GM19328 (cell line): ENCODE measurements around the gene SMIM29.

Source experiments
- ATAC-seq: cut with Tn5 transposase; IDR thresholded peaks from one replicate; pipeline ENCODE4 v1.9.1; 2021; ENCODE audit warnings: mild to moderate bottlenecking, moderate library complexity; ENCODE audit not compliant: unreplicated experiment

The SMIM29 gene

GRCh38 chr6:34227761-34228421 lies 20.9 kb downstream of the SMIM29 start:
- no peak for ATAC-seq

GRCh38 chr6:34226731-34227586 lies 21.8 kb downstream of the SMIM29 start:
- ATAC-seq: no peak

- no peak for ATAC-seq
Measured at GRCh38 chr6:34226066-34226465, 22.7 kb downstream of the SMIM29 start.

- no peak for ATAC-seq
Measured at GRCh38 chr6:34225551-34225950, 23.3 kb downstream of the SMIM29 start.

DNA sequence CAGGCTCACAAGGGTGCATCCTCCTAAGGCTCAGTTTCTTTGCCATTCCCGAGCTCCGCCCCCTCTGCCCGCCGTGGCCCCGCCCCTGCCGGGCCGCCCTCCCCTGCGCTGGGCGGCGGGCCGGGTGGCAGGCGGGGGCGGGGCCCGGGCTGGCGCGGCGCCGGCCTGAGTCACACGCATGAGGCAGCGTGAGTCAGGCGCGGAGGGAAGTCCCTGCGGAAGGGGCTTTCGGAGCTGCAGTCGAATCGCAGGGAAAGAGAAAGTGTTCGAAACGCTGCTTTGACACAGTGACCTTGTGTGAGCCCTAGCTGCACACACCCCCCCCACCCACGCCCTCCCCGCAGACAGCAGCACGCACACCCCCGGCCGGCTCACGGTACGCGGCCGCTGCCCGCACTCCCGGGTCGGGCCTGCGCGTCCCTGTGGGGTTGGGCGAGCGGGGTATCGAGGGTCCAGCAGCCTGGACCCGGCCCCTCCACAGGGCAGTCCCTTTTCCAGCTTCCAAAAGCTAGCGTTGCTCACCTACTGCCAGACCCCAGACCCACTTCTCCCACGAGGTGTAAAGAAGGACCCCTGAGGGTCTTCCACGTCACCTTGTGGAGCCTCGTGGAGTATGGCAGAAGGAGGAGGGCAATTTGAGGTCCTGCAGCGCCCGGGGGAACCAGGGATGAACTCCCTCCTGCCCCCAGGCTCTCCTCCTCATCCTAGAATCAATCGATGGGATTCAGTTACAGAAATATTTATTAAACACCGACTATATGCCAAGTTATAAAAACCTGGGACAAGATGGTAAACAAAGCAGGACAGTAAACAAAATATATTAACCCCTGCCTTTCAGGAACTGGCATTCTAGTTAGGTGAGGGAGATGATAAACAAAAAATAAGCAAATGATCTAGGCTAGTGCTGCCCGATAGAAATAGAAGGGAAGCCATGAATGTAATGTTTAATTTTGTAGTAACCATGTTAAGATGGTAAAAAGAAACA lies 24.6 kb downstream of the SMIM29 start:
- peak; percentile 88 for ATAC-seq

- peak; percentile 13 for ATAC-seq
Measured at GRCh38 chr6:34223381-34223955, 25.3 kb downstream of the SMIM29 start.

DNA sequence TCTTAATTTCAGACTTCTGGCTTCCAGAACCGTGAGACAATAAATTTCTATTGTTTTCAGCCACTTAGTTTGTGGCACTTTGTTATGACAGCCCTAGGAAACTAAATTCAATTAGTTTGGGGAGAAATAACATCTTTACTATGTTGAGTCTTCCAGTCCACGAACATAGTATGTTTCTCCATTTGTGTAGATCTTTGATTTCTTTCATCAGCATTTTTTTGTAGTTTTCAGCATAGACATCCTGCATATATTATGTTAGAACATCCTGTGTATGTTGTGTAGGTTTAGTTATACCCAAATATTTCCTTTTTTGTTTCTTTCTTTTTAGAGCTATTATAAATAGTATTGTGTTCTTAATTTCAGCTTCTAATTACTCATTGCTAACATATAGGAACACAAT lies 30.1 kb downstream of the SMIM29 start:
- no peak for ATAC-seq

- ATAC-seq: no peak
Measured at GRCh38 chr6:34213772-34214171, 35.0 kb downstream of the SMIM29 start.

GRCh38 chr6:34207695-34208443 lies 40.9 kb downstream of the SMIM29 start:
- ATAC-seq: no peak

DNA sequence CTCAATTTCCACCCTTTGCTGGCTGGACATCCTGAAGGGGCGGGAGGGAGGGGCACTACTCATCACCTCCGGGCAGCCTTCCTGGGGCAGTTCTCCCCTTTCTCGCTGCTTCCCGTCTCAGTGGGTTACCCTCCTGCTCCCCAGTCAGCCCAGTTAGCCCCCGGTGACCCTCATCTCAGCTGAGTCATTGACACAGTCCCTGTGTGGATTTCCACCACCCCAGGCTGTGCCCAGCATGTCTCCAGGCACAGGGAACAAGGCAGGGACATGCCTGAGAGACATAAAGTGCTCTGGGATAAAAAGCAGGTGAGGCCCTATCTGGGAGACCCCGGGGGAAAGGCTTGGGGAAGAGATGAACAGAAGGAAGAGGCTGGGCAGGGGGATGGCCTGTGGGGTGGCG lies 42.1 kb downstream of the SMIM29 start:
- ATAC-seq: no peak

GRCh38 chr6:34205916-34206315 lies 42.9 kb downstream of the SMIM29 start:
- ATAC-seq: no peak

DNA sequence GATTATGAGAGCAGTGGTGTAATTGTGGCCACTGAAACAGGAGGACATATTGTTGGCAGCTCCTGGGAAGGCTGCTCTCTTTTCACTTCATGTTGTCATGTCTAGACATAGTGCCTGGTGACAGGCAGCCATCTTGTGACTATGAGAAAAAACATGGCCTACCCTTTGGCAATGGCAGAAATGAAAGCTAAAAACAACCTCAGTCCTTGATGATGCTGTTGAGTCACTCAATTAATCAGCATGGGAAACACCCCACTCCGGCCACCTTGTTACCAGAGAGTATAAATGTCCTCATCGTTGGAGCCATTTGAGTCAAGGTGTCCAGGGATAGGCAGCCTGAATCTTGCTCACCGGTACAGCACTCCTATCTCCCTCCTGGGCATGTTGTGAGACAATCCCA lies 43.3 kb downstream of the SMIM29 start:
- ATAC-seq: no peak

DNA sequence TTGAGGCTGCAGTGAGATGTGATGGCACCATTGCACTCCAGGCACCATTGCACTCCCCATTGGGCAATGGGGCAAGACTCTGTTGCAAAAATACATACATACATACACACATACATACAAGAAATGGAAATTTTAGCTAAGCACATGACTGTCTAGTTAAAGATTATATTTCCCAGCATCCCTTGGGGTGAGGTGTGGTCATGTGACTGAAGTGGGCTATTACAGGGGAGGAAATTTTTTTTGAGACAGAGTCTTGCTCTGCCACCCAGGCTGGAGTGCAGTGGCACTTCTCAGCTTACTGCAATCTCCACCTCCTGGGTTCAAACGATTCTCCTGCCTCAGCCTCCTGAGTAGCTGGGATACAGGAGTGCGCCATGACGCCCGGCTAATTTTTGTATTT lies 44.1 kb downstream of the SMIM29 start:
- ATAC-seq: no peak

GRCh38 chr6:34202329-34203201 lies 46.2 kb downstream of the SMIM29 start:
- no peak for ATAC-seq

DNA sequence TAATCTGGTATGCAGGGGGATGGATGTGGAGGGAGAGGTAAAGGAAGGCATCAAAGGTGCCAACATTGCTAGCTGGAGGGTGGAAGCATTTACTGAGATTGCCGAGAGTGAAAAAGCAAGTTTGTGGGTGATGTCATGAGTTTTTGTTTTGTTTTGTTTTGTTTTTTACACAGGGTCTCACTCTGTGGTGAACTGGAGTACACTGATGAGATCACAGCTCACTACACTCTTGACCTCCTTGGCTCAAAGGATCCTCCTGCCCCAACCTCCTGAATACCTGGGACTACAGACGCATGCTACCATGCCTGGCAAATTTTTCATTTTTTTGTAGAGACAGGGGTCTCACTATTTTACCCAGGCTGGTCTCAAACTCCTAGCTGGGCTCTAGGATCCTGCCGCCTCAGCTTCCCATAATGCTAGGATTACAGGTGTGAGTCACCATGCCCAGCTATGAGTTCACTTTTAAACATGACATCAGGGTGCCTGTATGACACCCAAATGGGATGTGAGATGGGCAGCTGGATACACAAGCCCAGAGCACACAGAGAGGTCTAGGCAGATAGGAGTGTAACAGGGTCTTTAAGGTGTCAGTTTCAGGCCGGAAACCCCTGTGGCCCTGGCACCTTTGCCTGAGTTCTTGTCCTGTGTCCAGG lies 47.2 kb downstream of the SMIM29 start:
- no peak for ATAC-seq

DNA sequence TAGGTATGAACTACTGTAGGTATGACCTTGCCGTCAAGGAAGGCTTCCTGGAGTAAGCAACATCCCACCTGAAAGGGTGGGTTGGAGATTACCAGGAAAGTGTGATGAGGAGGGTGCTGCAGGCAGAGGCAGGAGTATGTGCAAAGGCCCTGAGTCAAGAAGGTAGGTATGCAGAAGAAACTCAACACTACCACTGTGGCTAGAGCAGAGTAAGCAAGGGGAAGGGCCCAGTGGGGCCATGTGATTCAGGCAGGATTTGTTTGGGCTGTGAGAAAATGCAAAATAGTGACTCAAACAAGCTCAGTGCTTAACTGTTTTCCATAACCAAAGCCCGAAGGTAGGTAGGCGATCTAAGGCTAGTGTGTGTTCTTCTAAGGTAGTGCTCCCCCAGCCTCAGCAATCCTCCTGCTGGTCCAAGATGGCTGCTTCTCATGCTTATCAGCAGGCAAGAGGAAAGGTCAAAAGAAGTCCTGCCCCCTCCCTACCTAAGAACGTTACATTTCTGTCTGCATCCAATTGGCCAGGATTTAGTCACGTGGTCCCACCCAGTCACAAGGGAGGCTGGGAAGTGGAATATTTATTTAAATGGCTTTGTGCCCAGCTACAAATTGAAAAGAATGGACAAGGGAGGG lies 48.4 kb downstream of the SMIM29 start:
- no peak for ATAC-seq

DNA sequence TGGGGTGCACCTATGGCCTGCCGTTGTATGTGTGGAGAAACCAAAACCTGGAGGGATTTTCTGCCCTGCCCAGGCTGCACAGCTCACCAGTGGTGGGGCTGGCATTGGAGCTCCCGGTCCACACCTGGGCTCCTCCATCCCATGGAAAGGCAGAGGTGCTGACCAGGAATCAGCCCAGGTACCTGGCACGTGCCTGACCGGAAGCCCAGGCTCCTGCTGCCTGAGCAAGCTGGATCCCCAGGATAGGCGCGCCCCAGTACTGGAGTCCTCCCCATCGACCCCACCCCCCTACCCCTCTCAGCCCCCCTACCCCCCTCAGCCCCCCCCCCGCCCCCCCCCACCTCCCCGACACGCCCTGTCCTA lies 52.0 kb downstream of the SMIM29 start:
- no peak for ATAC-seq
